C4-2B (cell line): ENCODE data around the gene PTH1R.

Experiments
- ZFX ChIP-seq: fragments of 450-650 bp; IDR thresholded peaks from 2 replicates; pipeline ENCODE4 v1.6.1; 2017
- TF ChIP-seq, protein P1 (sequence below): fragments of 450-650 bp; conservative IDR thresholded peaks from 2 replicates; pipeline ENCODE4 v1.5.1; 2017; ENCODE audit warnings: mild to moderate bottlenecking

DNA sequence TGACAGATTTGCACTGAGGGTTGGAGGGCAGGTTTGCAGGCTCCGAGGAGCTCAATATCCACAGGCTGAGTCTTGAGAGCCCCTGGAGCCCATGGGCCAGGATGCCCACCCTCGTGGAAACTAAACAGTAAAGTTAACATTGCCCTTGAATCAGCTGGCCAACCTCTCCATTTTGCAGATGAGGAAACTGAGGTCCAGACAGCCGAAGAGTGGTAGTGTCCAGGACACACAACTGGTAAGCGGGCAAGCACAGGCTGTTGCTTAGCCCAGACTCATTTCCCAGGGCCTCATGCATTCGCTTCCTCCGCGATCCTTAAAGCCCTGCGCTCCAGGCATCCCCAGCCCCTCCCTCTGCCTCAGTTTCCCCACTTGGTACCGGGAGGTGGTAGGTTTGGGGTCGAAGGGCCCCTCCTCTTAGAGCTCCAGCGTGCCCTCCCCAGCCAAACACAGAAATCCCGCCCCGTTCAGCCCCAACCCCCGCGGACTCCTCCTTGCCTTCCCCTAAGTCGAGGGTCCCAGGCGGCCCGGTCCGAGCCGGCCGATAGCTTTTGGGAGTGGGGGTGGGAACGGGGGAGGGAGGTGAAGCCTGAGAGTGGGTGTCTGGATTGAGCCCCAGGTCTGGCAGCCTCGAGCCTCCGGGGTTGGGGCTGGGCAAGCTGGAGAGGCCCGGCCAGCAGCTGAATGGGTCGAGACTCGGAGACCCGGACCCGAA is 3.5 kb downstream of the PTH1R start:
- TF ChIP-seq, protein P1, sequence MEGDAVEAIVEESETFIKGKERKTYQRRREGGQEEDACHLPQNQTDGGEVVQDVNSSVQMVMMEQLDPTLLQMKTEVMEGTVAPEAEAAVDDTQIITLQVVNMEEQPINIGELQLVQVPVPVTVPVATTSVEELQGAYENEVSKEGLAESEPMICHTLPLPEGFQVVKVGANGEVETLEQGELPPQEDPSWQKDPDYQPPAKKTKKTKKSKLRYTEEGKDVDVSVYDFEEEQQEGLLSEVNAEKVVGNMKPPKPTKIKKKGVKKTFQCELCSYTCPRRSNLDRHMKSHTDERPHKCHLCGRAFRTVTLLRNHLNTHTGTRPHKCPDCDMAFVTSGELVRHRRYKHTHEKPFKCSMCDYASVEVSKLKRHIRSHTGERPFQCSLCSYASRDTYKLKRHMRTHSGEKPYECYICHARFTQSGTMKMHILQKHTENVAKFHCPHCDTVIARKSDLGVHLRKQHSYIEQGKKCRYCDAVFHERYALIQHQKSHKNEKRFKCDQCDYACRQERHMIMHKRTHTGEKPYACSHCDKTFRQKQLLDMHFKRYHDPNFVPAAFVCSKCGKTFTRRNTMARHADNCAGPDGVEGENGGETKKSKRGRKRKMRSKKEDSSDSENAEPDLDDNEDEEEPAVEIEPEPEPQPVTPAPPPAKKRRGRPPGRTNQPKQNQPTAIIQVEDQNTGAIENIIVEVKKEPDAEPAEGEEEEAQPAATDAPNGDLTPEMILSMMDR: no peak
- no peak for TF ChIP-seq ZFX
